ENCODE data around the gene XCL1.

GRCh38 chr1:168623003-168623828 is 46.8 kb downstream of the XCL1 start:
- TF ChIP-seq POLR2A (IDR thresholded peaks at IDR 0.05; ENCODE audit: low read depth) (no peak), CTCF (IDR thresholded peaks at IDR 0.05) (no peak), EP300 (IDR thresholded peaks at IDR 0.05) (no peak), POLR2AphosphoS5 (IDR thresholded peaks at IDR 0.05) (peak; percentile 10 to 29)
